Panc1 (cell line): ENCODE results near the gene CLSTN2. TPM values are rescaled to one million over a fixed set of nuclear protein-coding genes. Genes with fewer than 3 reads are reported as not detected.

Experiments
- ATAC-seq: fragments of 200-7000 bp; cut with Tn5 transposase; 2 replicates; pipeline ENCODE4 v1.9.1; 2020; ENCODE audit warnings: mild to moderate bottlenecking, moderate library complexity
- BruUV-seq: library from RNA; stranded (reverse); fragments of 400-500 nt; replicated peaks from 2 replicates; lab custom pipeline; 2021; lab: Mats Ljungman, UMichigan
- CTCF ChIA-PET: fragments of 300-600 bp; sonication (Branson Sonifier 250); formaldehyde crosslinking; loops from one replicate; lab custom pipeline; 2022; ENCODE audit warnings: antibody characterized with exemption; lab: Charles Lee
- POLR2A ChIA-PET: fragments of 300-600 bp; sonication (Branson Sonifier 250); formaldehyde crosslinking; loops from one replicate; lab custom pipeline; 2022; ENCODE audit warnings: antibody characterized with exemption; lab: Charles Lee
- DNase-seq: peaks from one replicate; pipeline ENCODE4 v3.0.0-alpha.2; 2010; ENCODE audit warnings: low read depth, low spot score
- H3K27ac ChIP-seq: 2 replicates; pipeline ENCODE4 v1.5.1; 2011; ENCODE audit warnings: mild to moderate bottlenecking, low read length, inconsistent platforms
- H3K27me3 ChIP-seq: fragments of 200-500 bp; sonication (Bioruptor generic); 2 replicates; pipeline ENCODE4 v1.6.0; 2014; ENCODE audit warnings: low read length, inconsistent platforms; ENCODE audit not compliant: control insufficient read depth, insufficient read depth
- H3K36me3 ChIP-seq: fragments of 200-500 bp; sonication (Bioruptor generic); 2 replicates; pipeline ENCODE4 v1.5.1; 2014; ENCODE audit warnings: inconsistent platforms, mild to moderate bottlenecking, low read length, moderate library complexity; ENCODE audit not compliant: control insufficient read depth, insufficient read depth
- H3K4me1 ChIP-seq: 2 replicates; pipeline ENCODE4 v1.5.1; 2011; ENCODE audit warnings: inconsistent platforms, mild to moderate bottlenecking, low read length, moderate library complexity; ENCODE audit not compliant: control insufficient read depth, insufficient read depth
- H3K4me3 ChIP-seq, 2 experiments: 2 replicates each; pipeline ENCODE4 v1.5.1; 2011 to 2012; ENCODE audit warnings: low read depth in 2 of 2, low read length in 2 of 2, mild to moderate bottlenecking in 2 of 2, inconsistent platforms in 1 of 2, moderate library complexity in 1 of 2
- H3K9me3 ChIP-seq: fragments of 200-500 bp; sonication (Bioruptor generic); 2 replicates; pipeline ENCODE4 v1.5.1; 2014; ENCODE audit warnings: low read depth, mild to moderate bottlenecking, inconsistent platforms, low read length, moderate library complexity; ENCODE audit not compliant: control insufficient read depth, insufficient read depth
- CTCF ChIP-seq: fragments of 450-650 bp; IDR thresholded peaks from 2 replicates; pipeline ENCODE4 v1.5.1; 2017; ENCODE audit warnings: mild to moderate bottlenecking
- POLR2AphosphoS5 ChIP-seq: IDR thresholded peaks from 2 replicates; pipeline ENCODE4 v1.6.1; 2012; ENCODE audit warnings: mild to moderate bottlenecking, low read depth, low read length, moderate library complexity
- REST ChIP-seq, 2 experiments: IDR thresholded peaks; 2 replicates each; pipeline ENCODE4 v1.6.1; 2011 to 2012; ENCODE audit warnings: low read depth in 2 of 2, control low read depth in 1 of 2, low read length in 1 of 2, mild to moderate bottlenecking in 1 of 2, moderate library complexity in 1 of 2; ENCODE audit not compliant: insufficient read depth in 1 of 2
- SIN3A ChIP-seq: IDR thresholded peaks from 2 replicates; pipeline ENCODE4 v1.6.1; 2012; ENCODE audit warnings: low read depth, mild to moderate bottlenecking, low read length, moderate library complexity, borderline replicate concordance; ENCODE audit not compliant: insufficient read depth
- TCF7L2 ChIP-seq: IDR thresholded peaks from 2 replicates; pipeline ENCODE4 v1.6.1; 2011; ENCODE audit warnings: mild to moderate bottlenecking, low read depth, low read length, inconsistent platforms
- in situ Hi-C: cut with HindIII; loops from 2 replicates; pipeline ENCODE4 v1.10.0; 2016; ENCODE audit warnings: low sequenced_read_pairs, low pct_unique_long_range_greater_than_20kb
- intact Hi-C: fragments of 100-400 bp; cut with micrococcal nuclease; formaldehyde crosslinking; loops from one replicate; pipeline ENCODE4 v1.10.0; 2022; ENCODE audit not compliant: unreplicated experiment
- total RNA-seq: library from RNA; stranded (reverse); gene quantifications from one replicate; pipeline ENCODE4 v1.2.1, GENCODE V29; 2021; ENCODE audit not compliant: unreplicated experiment

CLSTN2 gene
- total RNA-seq, 1 experiment from 2014 or later, result 0.03 TPM

- H3K9me3 ChIP-seq, result no peaks in the 10 kb centered on the region
- CTCF ChIA-PET, result no interaction called here
- no peak overlapping the region for H3K4me3 ChIP-seq
- DNase-seq, result no peak
- TF ChIP-seq POLR2AphosphoS5, result no peak
- in situ Hi-C loops, result no loop called here
- H3K36me3 ChIP-seq, result no peaks in the 10 kb centered on the region
- POLR2A ChIA-PET, result no interaction called here
- BruUV-seq, result no TSS peak
- no peak overlapping the region for H3K27ac ChIP-seq
- H3K27me3 ChIP-seq, result no peaks in the 10 kb centered on the region
- no peak for ATAC-seq
- intact Hi-C loops, result no loop called here
- H3K4me1 ChIP-seq, result no peaks in the 10 kb centered on the region
Observed at GRCh38 chr3:140459462-140459861, 524.5 kb downstream of the CLSTN2 start.

- Histone ChIP-seq H3K27me3 (no peaks in the 10 kb centered on the region), H3K4me1 (no peaks in the 10 kb centered on the region), H3K4me3 (no peak overlapping the region), H3K9me3 (no peaks in the 10 kb centered on the region), H3K36me3 (no peaks in the 10 kb centered on the region), H3K27ac (no peak overlapping the region)
- no peak for TF ChIP-seq TCF7L2
- no peak for TF ChIP-seq SIN3A
- TF ChIP-seq CTCF, result no peak
- TF ChIP-seq POLR2AphosphoS5, result no peak
- TF ChIP-seq REST (IDR thresholded peaks at IDR 0.05; ENCODE audit: insufficient read depth in 1 of 2, low read depth in 2 of 2, low read length in 1 of 2), result no peak
- no TSS peak for BruUV-seq
- in situ Hi-C loops, result no loop called here
- CTCF ChIA-PET, result no interaction called here
- POLR2A ChIA-PET, result no interaction called here
- no peak for DNase-seq
- intact Hi-C loops, result no loop called here
- no peak for ATAC-seq
Observed at GRCh38 chr3:140461250-140461649, 526.3 kb downstream of the CLSTN2 start.

- Histone ChIP-seq H3K4me3 (no peak overlapping the region), H3K36me3 (no peaks in the 10 kb centered on the region), H3K27me3 (no peaks in the 10 kb centered on the region), H3K4me1 (no peaks in the 10 kb centered on the region), H3K9me3 (no peaks in the 10 kb centered on the region), H3K27ac (no peak overlapping the region)
- ATAC-seq, result no peak
- no TSS peak for BruUV-seq
- DNase-seq, result no peak
- TF ChIP-seq TCF7L2 (no peak), REST (IDR thresholded peaks at IDR 0.05; ENCODE audit: insufficient read depth in 1 of 2, low read depth in 2 of 2, low read length in 1 of 2) (no peak), SIN3A (no peak), CTCF (no peak), POLR2AphosphoS5 (no peak)
- POLR2A ChIA-PET, result no interaction called here
- in situ Hi-C loops (no loop called here), intact Hi-C loops (no loop called here)
- CTCF ChIA-PET, result no interaction called here
Observed at GRCh38 chr3:140463355-140463754, 528.4 kb downstream of the CLSTN2 start.
